K562 (cell line): ENCODE results near the gene RSBN1L. TPM values are rescaled to one million over a fixed set of nuclear protein-coding genes. Genes with fewer than 3 reads are reported as not detected.

Experiments
- ATAC-seq: fragments of 200-7000 bp; cut with Tn5 transposase; 3 replicates; pipeline ENCODE4 v1.9.1; 2020; ENCODE audit warnings: moderate library complexity
- BruUV-seq: library from RNA; stranded (reverse); fragments of 400-500 nt; replicated peaks from 2 replicates; lab custom pipeline; 2021; lab: Mats Ljungman, UMichigan
- CTCF ChIA-PET: fragments of 300-600 bp; formaldehyde crosslinking; extraction: SDS; loops from one replicate; lab custom pipeline; 2021; ENCODE audit warnings: low intra/inter-chr PET ratio; lab: Yijun Ruan, JAX
- POLR2A ChIA-PET: fragments of 300-600, 350-650 bp; sonication (Branson Sonifier 250); formaldehyde crosslinking; extraction: SDS; loops from one replicate; lab custom pipeline; 2021; ENCODE audit warnings: antibody characterized with exemption, inconsistent platforms; lab: Yijun Ruan, JAX
- DNase-seq, 4 experiments: peaks; one replicate each; pipeline versions ENCODE4 v3.0.0 to v3.0.0-alpha.2; 2011 to 2018; ENCODE audit warnings: low spot score in 3 of 4, mixed read lengths in 3 of 4; ENCODE audit errors: extremely low read depth in 1 of 4
- FAIRE-seq: peaks from 2 replicates; lab custom pipeline; 2011; peaks lifted over from hg19 to GRCh38; lab: Jason Lieb, UNC
- H2AFZ ChIP-seq: 2 replicates; pipeline ENCODE4 v1.6.0; 2011; ENCODE audit warnings: low read depth, low read length, control low read depth, inconsistent platforms
- H3K27ac ChIP-seq: fragments of 200-600 bp; 3 replicates; pipeline ENCODE4 v1.8.0; 2011; ENCODE audit warnings: low read depth, mild to moderate bottlenecking, control low read depth, inconsistent platforms, low read length, moderate library complexity, mixed read lengths; ENCODE audit errors: extremely low read depth
- H3K27me3 ChIP-seq, 2 experiments: fragments of 300-600 bp in 1 of 2; 2 replicates in 1 of 2; 3 replicates in 1 of 2; pipeline versions ENCODE4 v1.6.0 to v1.8.0; 2011; ENCODE audit warnings: inconsistent platforms in 2 of 2, low read length in 2 of 2, mild to moderate bottlenecking in 1 of 2, mixed read lengths in 1 of 2, moderate library complexity in 1 of 2; ENCODE audit not compliant: control insufficient read depth in 2 of 2, insufficient read depth in 2 of 2
- H3K36me3 ChIP-seq: fragments of 300-600 bp; 3 replicates; pipeline ENCODE4 v1.8.0; 2011; ENCODE audit warnings: mild to moderate bottlenecking, low read length, inconsistent platforms; ENCODE audit not compliant: control insufficient read depth, insufficient read depth
- H3K4me1 ChIP-seq, 2 experiments: fragments of 200-600 bp in 1 of 2; replicated peaks in 1 of 2; 2 replicates in 1 of 2; 3 replicates in 1 of 2; pipeline versions ENCODE4 v1.5.1 to v1.8.0; 2011; ENCODE audit warnings: inconsistent platforms in 2 of 2, low read length in 2 of 2, mild to moderate bottlenecking in 1 of 2, mixed read lengths in 1 of 2, moderate library complexity in 1 of 2; ENCODE audit not compliant: control insufficient read depth in 2 of 2, insufficient read depth in 2 of 2
- H3K4me2 ChIP-seq: 2 replicates; pipeline ENCODE4 v1.6.1; 2011; ENCODE audit warnings: low read length, control low read depth, inconsistent platforms, mixed read lengths; ENCODE audit not compliant: insufficient read depth
- H3K4me3 ChIP-seq: fragments of 200-600 bp; sonication (generic), shearing (Covaris generic); 2 replicates; pipeline ENCODE4 v1.5.1; 2016; ENCODE audit warnings: control low read depth, inconsistent platforms
- H3K79me2 ChIP-seq: fragments of 200-600 bp; 3 replicates; pipeline ENCODE4 v1.8.0; 2011; ENCODE audit warnings: low read length, inconsistent platforms; ENCODE audit not compliant: control insufficient read depth, insufficient read depth
- H3K9ac ChIP-seq, 2 experiments: 2 replicates each; pipeline versions ENCODE4 v1.6.0 to v1.6.1; 2011; ENCODE audit warnings: low read depth in 2 of 2, low read length in 2 of 2, control low read depth in 1 of 2, inconsistent platforms in 1 of 2, mild to moderate bottlenecking in 1 of 2, mixed read lengths in 1 of 2; ENCODE audit not compliant: insufficient read depth in 1 of 2
- H3K9me1 ChIP-seq: one replicate; pipeline ENCODE4 v1.6.0; 2011; ENCODE audit warnings: inconsistent platforms, mild to moderate bottlenecking, low read length, moderate library complexity; ENCODE audit not compliant: control insufficient read depth, insufficient read depth
- H3K9me3 ChIP-seq: replicated peaks from 2 replicates; pipeline ENCODE4 v1.5.1; 2011; ENCODE audit warnings: low read depth, low read length, inconsistent platforms; ENCODE audit not compliant: control insufficient read depth, insufficient read depth
- H4K20me1 ChIP-seq: replicated peaks from 2 replicates; pipeline ENCODE4 v1.6.1; 2011; ENCODE audit warnings: low read length, inconsistent platforms, mixed read lengths; ENCODE audit not compliant: control insufficient read depth, insufficient read depth
- CXXC5 ChIP-seq: fragments of 250-450 bp; sonication (Bioruptor Pico); IDR thresholded peaks from 2 replicates; pipeline ENCODE4 v1.8.0; 2022; ENCODE audit warnings: inconsistent platforms, mild to moderate bottlenecking, moderate library complexity
- ELF2 ChIP-seq: fragments of 250-450 bp; sonication (Bioruptor Pico); IDR thresholded peaks from 2 replicates; pipeline ENCODE4 v1.5.0; 2021; ENCODE audit warnings: mild to moderate bottlenecking
- FOSL1 ChIP-seq: fragments of 200-800 bp; sonication (Bioruptor generic); conservative IDR thresholded peaks from 2 replicates; pipeline ENCODE4 v1.6.1; 2016; ENCODE audit warnings: missing genetic modification characterization, missing compliant biosample characterization
- PKNOX1 ChIP-seq: fragments of 450-650 bp; IDR thresholded peaks from 2 replicates; pipeline ENCODE4 v1.6.1; 2016
- WGBS: fragments of 100-300 bp; shearing (Covaris generic); methylation state at CpG from one replicate; pipeline ENCODE4 v1.1.6; 2016; ENCODE audit warnings: low coverage, mixed read lengths; ENCODE audit not compliant: insufficient coverage; ENCODE audit errors: missing lambda C conversion rate; 5-methylcytosine and 5-hydroxymethylcytosine counted together
- in situ Hi-C: fragments of 300-500 bp; cut with MboI; formaldehyde crosslinking; loops from 4 replicates; pipeline ENCODE4 v1.15.0; 2018; ENCODE audit warnings: inconsistent platforms, mixed read lengths
- intact Hi-C: fragments of 100-400 bp; cut with micrococcal nuclease; formaldehyde crosslinking; loops from 2 replicates; pipeline ENCODE4 v1.14.2; 2022
- polyA plus RNA-seq, 8 experiments: library from polyadenylated mRNA; depleted of rRNA in 4 of 8; stranded (reverse) in 5 of 8; unstranded in 3 of 8; fragments of >200 nt; fragmentation: Nextera tagmentation in 2 of 8; fragmentation: Illumina TruSeq in 1 of 8; extraction: Ambion mirVana in 2 of 8; extraction: Trizol in 1 of 8; gene quantifications; 2 replicates each; pipeline versions ENCODE4 v1.2.1 to v1.2.3, GENCODE V29; 2011 to 2014; ENCODE audit warnings: inconsistent platforms in 1 of 8, missing spikeins in 1 of 8
- total RNA-seq, 7 experiments: library from RNA; depleted of rRNA in 6 of 7; stranded (reverse); fragments of >200 nt in 6 of 7; fragmentation: Illumina TruSeq in 2 of 7; extraction: Trizol in 2 of 7; gene quantifications; 2 replicates each; pipeline versions ENCODE4 v1.2.1 to v1.2.3, GENCODE V29; 2011 to 2021; ENCODE audit warnings: low replicate concordance in 1 of 7
- TF ChIP-seq, protein P1 (sequence below), 2 experiments: fragments of 450-650 bp; formaldehyde crosslinking in 1 of 2; IDR thresholded peaks; 2 replicates each; pipeline versions ENCODE4 v1.4.0 to v1.6.1; 2014 to 2020; ENCODE audit warnings: mild to moderate bottlenecking in 2 of 2, borderline replicate concordance in 1 of 2, low read depth in 1 of 2

RSBN1L gene
- total and polyA plus RNA-seq, 9 of the 15 experiments (the other 6 are each of a cell fraction or from before 2014, with no cell fraction given), result 6.2 to 35.2 (median 20.1) TPM

GRCh38 chr7:77757589-77757988 is 61.3 kb downstream of the RSBN1L start:
- H3K79me2 ChIP-seq, result peaks cover 65% of the 10 kb centered on the region
- ATAC-seq, result no peak
- H3K9me1 ChIP-seq, result no peaks in the 10 kb centered on the region
- CTCF ChIA-PET, result interaction anchor here (0.8 to 2.5 kb wide), 2 partner anchors 104 to 106 kb away, joined by 3 to 23 read pairs; no protein-coding TSS in a partner anchor
- H3K4me1 ChIP-seq, result peaks cover 2 to 3% of the 10 kb centered on the region in 2 experiments; a peak in 2 of 5 replicates
- H4K20me1 ChIP-seq, result no peaks in the 10 kb centered on the region
- 40% methylated on average over 1 of the region's 1 CpG for WGBS
- no peak for FAIRE-seq
- H3K4me2 ChIP-seq, result no peak overlapping the region
- no peak overlapping the region for H3K9ac ChIP-seq
- H3K36me3 ChIP-seq, result peaks cover 14% of the 10 kb centered on the region
- no peak overlapping the region for H3K4me3 ChIP-seq
- DNase-seq, result no peak
- no peaks in the 10 kb centered on the region for H3K9me3 ChIP-seq
- TF ChIP-seq ELF2 (CRISPR knock-in tag), result no peak
- TF ChIP-seq CXXC5, result no peak
- TF ChIP-seq, protein P1, sequence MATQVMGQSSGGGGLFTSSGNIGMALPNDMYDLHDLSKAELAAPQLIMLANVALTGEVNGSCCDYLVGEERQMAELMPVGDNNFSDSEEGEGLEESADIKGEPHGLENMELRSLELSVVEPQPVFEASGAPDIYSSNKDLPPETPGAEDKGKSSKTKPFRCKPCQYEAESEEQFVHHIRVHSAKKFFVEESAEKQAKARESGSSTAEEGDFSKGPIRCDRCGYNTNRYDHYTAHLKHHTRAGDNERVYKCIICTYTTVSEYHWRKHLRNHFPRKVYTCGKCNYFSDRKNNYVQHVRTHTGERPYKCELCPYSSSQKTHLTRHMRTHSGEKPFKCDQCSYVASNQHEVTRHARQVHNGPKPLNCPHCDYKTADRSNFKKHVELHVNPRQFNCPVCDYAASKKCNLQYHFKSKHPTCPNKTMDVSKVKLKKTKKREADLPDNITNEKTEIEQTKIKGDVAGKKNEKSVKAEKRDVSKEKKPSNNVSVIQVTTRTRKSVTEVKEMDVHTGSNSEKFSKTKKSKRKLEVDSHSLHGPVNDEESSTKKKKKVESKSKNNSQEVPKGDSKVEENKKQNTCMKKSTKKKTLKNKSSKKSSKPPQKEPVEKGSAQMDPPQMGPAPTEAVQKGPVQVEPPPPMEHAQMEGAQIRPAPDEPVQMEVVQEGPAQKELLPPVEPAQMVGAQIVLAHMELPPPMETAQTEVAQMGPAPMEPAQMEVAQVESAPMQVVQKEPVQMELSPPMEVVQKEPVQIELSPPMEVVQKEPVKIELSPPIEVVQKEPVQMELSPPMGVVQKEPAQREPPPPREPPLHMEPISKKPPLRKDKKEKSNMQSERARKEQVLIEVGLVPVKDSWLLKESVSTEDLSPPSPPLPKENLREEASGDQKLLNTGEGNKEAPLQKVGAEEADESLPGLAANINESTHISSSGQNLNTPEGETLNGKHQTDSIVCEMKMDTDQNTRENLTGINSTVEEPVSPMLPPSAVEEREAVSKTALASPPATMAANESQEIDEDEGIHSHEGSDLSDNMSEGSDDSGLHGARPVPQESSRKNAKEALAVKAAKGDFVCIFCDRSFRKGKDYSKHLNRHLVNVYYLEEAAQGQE (IDR thresholded peaks at IDR 0.05; ENCODE audit: borderline replicate concordance), result peak; percentile 7; the same call in 1 of the 2 replicates
- TF ChIP-seq, protein P1 (CRISPR knock-in tag; IDR thresholded peaks at IDR 0.05; ENCODE audit: low read depth), result no peak
- no peak for TF ChIP-seq FOSL1 (tag)
- TF ChIP-seq PKNOX1, result peak; percentile 56
- H2AFZ ChIP-seq, result no peak overlapping the region
- POLR2A ChIA-PET, result interaction anchor here (0.9 to 1.1 kb wide), 2 partner anchors 17 to 283 kb away, joined by 3 read pairs; no protein-coding TSS in a partner anchor
- BruUV-seq, result no TSS peak
- intact Hi-C loops, result loop anchor here (5.0 to 10.0 kb wide), 2 partner anchors 85 to 323 kb away; no protein-coding TSS in a partner anchor
- H3K27ac ChIP-seq, result no peak overlapping the region
- in situ Hi-C loops, result no loop called here
- H3K27me3 ChIP-seq, result no peaks in the 10 kb centered on the region
